GM12878 (cell line): Measurements from ENCODE around the gene ARHGAP12. TPM values are rescaled to one million over a fixed set of nuclear protein-coding genes. Genes with fewer than 3 reads are reported as not detected.
A peak's percentile ranks its signal among the peaks of the same experiment; 100 is the strongest.

Experiments used
- ATAC-seq: fragments of 200-7000 bp; cut with Tn5 transposase; 3 replicates; pipeline ENCODE4 v1.9.1; 2020; ENCODE audit warnings: mild to moderate bottlenecking, moderate library complexity
- BruUV-seq: library from RNA; stranded (reverse); fragments of 400-500 nt; replicated peaks from 2 replicates; lab custom pipeline; 2021; lab: Mats Ljungman, UMichigan
- CTCF ChIA-PET: fragments of 300-600 bp; sonication (Branson Sonifier 250); formaldehyde crosslinking; extraction: SDS; loops from one replicate; lab custom pipeline; 2021; ENCODE audit warnings: inconsistent platforms; lab: Yijun Ruan, JAX
- POLR2A ChIA-PET: fragments of 350-600 bp; formaldehyde crosslinking; extraction: SDS; loops from one replicate; lab custom pipeline; 2021; ENCODE audit warnings: inconsistent platforms; lab: Charles Lee
- RAD21 ChIA-PET: fragments of 300-600 bp; sonication (Branson Sonifier 250); formaldehyde crosslinking; loops from one replicate; lab custom pipeline; 2023; ENCODE audit warnings: antibody characterized with exemption; ENCODE audit not compliant: unreplicated experiment; lab: Charles Lee
- SMC1A ChIA-PET: fragments of 300-600 bp; sonication (Branson Sonifier 250); formaldehyde crosslinking; loops from one replicate; lab custom pipeline; 2023; ENCODE audit not compliant: unreplicated experiment, uncharacterized antibody; lab: Charles Lee
- DNase-seq: peaks from one replicate; pipeline ENCODE4 v3.0.0-alpha.2; 2011; ENCODE audit warnings: low read depth, low spot score
- FAIRE-seq: peaks from 3 replicates; lab custom pipeline; 2011; peaks lifted over from hg19 to GRCh38; lab: Jason Lieb, UNC
- H2AFZ ChIP-seq: 2 replicates; pipeline ENCODE4 v1.6.0; 2011; ENCODE audit warnings: low read depth, low read length, control low read depth; ENCODE audit not compliant: control insufficient read depth
- H3K27ac ChIP-seq: 2 replicates; pipeline ENCODE4 v1.5.1; 2011; ENCODE audit warnings: control low read depth; ENCODE audit not compliant: control insufficient read depth, insufficient read depth
- H3K27me3 ChIP-seq, 2 experiments: replicated peaks in 1 of 2; 2 replicates each; pipeline versions ENCODE4 v1.6.0 to v1.6.1; 2011; ENCODE audit warnings: low read length in 1 of 2; ENCODE audit not compliant: control insufficient read depth in 2 of 2, insufficient read depth in 2 of 2
- H3K36me3 ChIP-seq, 2 experiments: 2 replicates each; pipeline ENCODE4 v1.5.1; 2011; ENCODE audit warnings: low read length in 1 of 2; ENCODE audit not compliant: control insufficient read depth in 2 of 2, insufficient read depth in 2 of 2
- H3K4me1 ChIP-seq: 2 replicates; pipeline ENCODE4 v1.6.1; 2011; ENCODE audit warnings: mild to moderate bottlenecking, low read length, moderate library complexity, mixed read lengths; ENCODE audit not compliant: control insufficient read depth, insufficient read depth
- H3K4me2 ChIP-seq: 2 replicates; pipeline ENCODE4 v1.6.0; 2011; ENCODE audit warnings: control low read depth; ENCODE audit not compliant: control insufficient read depth, insufficient read depth
- H3K4me3 ChIP-seq: fragments of 200-600 bp; sonication (generic); 2 replicates; pipeline ENCODE4 v1.5.1; 2016
- H3K79me2 ChIP-seq: 2 replicates; pipeline ENCODE4 v1.6.0; 2011; ENCODE audit warnings: low read length; ENCODE audit not compliant: control insufficient read depth, insufficient read depth
- H3K9ac ChIP-seq: 2 replicates; pipeline ENCODE4 v1.8.0; 2011; ENCODE audit warnings: low read length, control low read depth, mixed read lengths; ENCODE audit not compliant: control insufficient read depth, insufficient read depth
- H3K9me3 ChIP-seq: replicated peaks from 3 replicates; pipeline ENCODE4 v1.5.1; 2011; ENCODE audit warnings: mild to moderate bottlenecking, low read length; ENCODE audit not compliant: control insufficient read depth, insufficient read depth
- H4K20me1 ChIP-seq: 2 replicates; pipeline ENCODE4 v1.6.0; 2011; ENCODE audit not compliant: control insufficient read depth, insufficient read depth
- ASH2L ChIP-seq: fragments of 300-600, 200-600 bp; sonication (generic); IDR thresholded peaks from 2 replicates; pipeline ENCODE4 v1.6.1; 2017; ENCODE audit warnings: low read depth, mild to moderate bottlenecking, borderline replicate concordance
- CHD2 ChIP-seq: IDR thresholded peaks from 2 replicates; pipeline ENCODE4 v1.6.1; 2011; ENCODE audit warnings: low read depth, low read length, improper control_type of control experiment, borderline replicate concordance
- CREM ChIP-seq: IDR thresholded peaks from 2 replicates; pipeline ENCODE4 v1.6.1; 2014; ENCODE audit warnings: antibody characterized with exemption, low read depth
- ESRRA ChIP-seq: IDR thresholded peaks from 2 replicates; pipeline ENCODE4 v1.6.1; 2012; ENCODE audit warnings: mild to moderate bottlenecking, low read length, improper control_type of control experiment
- FOXM1 ChIP-seq: IDR thresholded peaks from 2 replicates; pipeline ENCODE4 v1.6.1; 2012; ENCODE audit warnings: low read depth, mild to moderate bottlenecking, inconsistent platforms, low read length, moderate library complexity
- JUND ChIP-seq: IDR thresholded peaks from 2 replicates; pipeline ENCODE4 v1.6.1; 2012; ENCODE audit warnings: low read depth, mild to moderate bottlenecking, low read length, improper control_type of control experiment, moderate library complexity
- KDM1A ChIP-seq: fragments of 200-600 bp; sonication (generic); IDR thresholded peaks from 2 replicates; pipeline ENCODE4 v1.6.1; 2016; ENCODE audit warnings: borderline replicate concordance
- MTA2 ChIP-seq: fragments of 450-650 bp; IDR thresholded peaks from 2 replicates; pipeline ENCODE4 v1.6.1; 2016; ENCODE audit warnings: low read depth, mild to moderate bottlenecking, moderate library complexity
- NFYB ChIP-seq: IDR thresholded peaks from 2 replicates; pipeline ENCODE4 v1.6.1; 2011; ENCODE audit warnings: low read depth, mild to moderate bottlenecking, low read length, improper control_type of control experiment, moderate library complexity; ENCODE audit not compliant: insufficient read depth
- NR2C1 ChIP-seq: fragments of 450-650 bp; IDR thresholded peaks from 2 replicates; pipeline ENCODE4 v1.6.1; 2017; ENCODE audit warnings: antibody characterized with exemption, mild to moderate bottlenecking, moderate library complexity
- NR2F1 ChIP-seq: fragments of 450-650 bp; conservative IDR thresholded peaks from 2 replicates; pipeline ENCODE4 v1.6.1; 2017; ENCODE audit warnings: mild to moderate bottlenecking
- PAX8 ChIP-seq: fragments of 450-650 bp; IDR thresholded peaks from 2 replicates; pipeline ENCODE4 v1.6.1; 2017; ENCODE audit warnings: mild to moderate bottlenecking, moderate library complexity
- PML ChIP-seq: IDR thresholded peaks from 2 replicates; pipeline ENCODE4 v1.6.1; 2012; ENCODE audit warnings: low read length, inconsistent platforms
- RAD21 ChIP-seq: IDR thresholded peaks from 2 replicates; pipeline ENCODE4 v1.6.1; 2011; ENCODE audit warnings: mild to moderate bottlenecking, low read depth, low read length, moderate library complexity; ENCODE audit not compliant: insufficient read depth
- SP1 ChIP-seq: IDR thresholded peaks from one replicate; pipeline ENCODE4 v1.6.1; 2011; ENCODE audit warnings: low read depth, low read length
- USF1 ChIP-seq: IDR thresholded peaks from 2 replicates; pipeline ENCODE4 v1.6.1; 2011; ENCODE audit warnings: borderline replicate concordance, low read depth, mild to moderate bottlenecking, moderate library complexity, mixed read lengths, low read length; ENCODE audit not compliant: insufficient read depth; ENCODE audit errors: extremely low read length
- WGBS: methylation state at CpG from one replicate; pipeline ENCODE4 v1.1.6; 2016; ENCODE audit warnings: low lambda C conversion rate; ENCODE audit not compliant: insufficient replicate concordance, insufficient coverage; ENCODE audit errors: missing lambda C conversion rate; 5-methylcytosine and 5-hydroxymethylcytosine counted together
- in situ Hi-C: fragments of 300-500 bp; cut with MboI; formaldehyde crosslinking; loops from 9 replicates; pipeline ENCODE4 v1.14.3; 2018; ENCODE audit warnings: mixed read lengths
- intact Hi-C: fragments of 100-400 bp; cut with micrococcal nuclease; formaldehyde crosslinking; loops from one replicate; pipeline ENCODE4 v1.14.2; 2022; ENCODE audit not compliant: unreplicated experiment
- polyA plus RNA-seq, 11 experiments: library from polyadenylated mRNA; depleted of rRNA in 4 of 11; unstranded in 6 of 11; stranded (reverse) in 5 of 11; fragments of >200 nt; fragmentation: Nextera tagmentation in 4 of 11; fragmentation: Illumina TruSeq in 1 of 11; extraction: Ambion mirVana in 4 of 11; extraction: Trizol in 1 of 11; gene quantifications; 1 replicate in 1 of 11; 2 replicates in 10 of 11; pipeline versions ENCODE4 v1.2.1 to v1.2.3, GENCODE V29; 2011 to 2016; ENCODE audit warnings: inconsistent platforms in 2 of 11, missing spikeins in 2 of 11, low read depth in 1 of 11
- total RNA-seq, 4 experiments: library from RNA; depleted of rRNA in 3 of 4; stranded (reverse); fragments of >200 nt in 3 of 4; fragmentation: Illumina TruSeq in 1 of 4; extraction: Trizol in 1 of 4; gene quantifications; 2 replicates each; pipeline versions ENCODE4 v1.2.1 to v1.2.3, GENCODE V29; 2013 to 2021
- TF ChIP-seq, protein P1 (sequence below): fragments of 450-650 bp; IDR thresholded peaks from 2 replicates; pipeline ENCODE4 v1.6.1; 2017; ENCODE audit warnings: borderline replicate concordance
- TF ChIP-seq, protein P2 (sequence below): IDR thresholded peaks from 2 replicates; pipeline ENCODE4 v1.6.1; 2012; ENCODE audit warnings: low read depth, low read length, improper control_type of control experiment
- TF ChIP-seq, protein P3 (sequence below): fragments of 450-650 bp; IDR thresholded peaks from 2 replicates; pipeline ENCODE4 v1.6.1; 2016; ENCODE audit warnings: mild to moderate bottlenecking
- TF ChIP-seq, protein P4 (sequence below): fragments of 450-650 bp; IDR thresholded peaks from 2 replicates; pipeline ENCODE4 v1.6.1; 2014; ENCODE audit warnings: mild to moderate bottlenecking

Gene ARHGAP12
- total and polyA plus RNA-seq, 10 of the 15 experiments (the other 5 are each of a cell fraction or from before 2014, with no cell fraction given), result 5.4 to 15.6 (median 8.5) TPM

- 97% methylated on average over 3 of the region's 3 CpGs for WGBS
- Histone ChIP-seq H3K9me3 (no peaks in the 10 kb centered on the region), H3K27ac (no peak overlapping the region), H3K4me1 (no peaks in the 10 kb centered on the region)
- no TSS peak for BruUV-seq
- ATAC-seq, result no peak
- intact Hi-C loops, result no loop called here
- TF ChIP-seq ESRRA (no peak), PML (no peak), SP1 (no peak), NR2C1 (no peak), FOXM1 (no peak), CHD2 (no peak), ASH2L (no peak), MTA2 (no peak), NR2F1 (no peak), JUND (no peak), KDM1A (no peak), NFYB (no peak), PAX8 (no peak), CREM (no peak), RAD21 (no peak), USF1 (no peak)
- TF ChIP-seq, protein P1, sequence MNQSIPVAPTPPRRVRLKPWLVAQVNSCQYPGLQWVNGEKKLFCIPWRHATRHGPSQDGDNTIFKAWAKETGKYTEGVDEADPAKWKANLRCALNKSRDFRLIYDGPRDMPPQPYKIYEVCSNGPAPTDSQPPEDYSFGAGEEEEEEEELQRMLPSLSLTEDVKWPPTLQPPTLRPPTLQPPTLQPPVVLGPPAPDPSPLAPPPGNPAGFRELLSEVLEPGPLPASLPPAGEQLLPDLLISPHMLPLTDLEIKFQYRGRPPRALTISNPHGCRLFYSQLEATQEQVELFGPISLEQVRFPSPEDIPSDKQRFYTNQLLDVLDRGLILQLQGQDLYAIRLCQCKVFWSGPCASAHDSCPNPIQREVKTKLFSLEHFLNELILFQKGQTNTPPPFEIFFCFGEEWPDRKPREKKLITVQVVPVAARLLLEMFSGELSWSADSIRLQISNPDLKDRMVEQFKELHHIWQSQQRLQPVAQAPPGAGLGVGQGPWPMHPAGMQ, result no peak
- TF ChIP-seq, protein P2, sequence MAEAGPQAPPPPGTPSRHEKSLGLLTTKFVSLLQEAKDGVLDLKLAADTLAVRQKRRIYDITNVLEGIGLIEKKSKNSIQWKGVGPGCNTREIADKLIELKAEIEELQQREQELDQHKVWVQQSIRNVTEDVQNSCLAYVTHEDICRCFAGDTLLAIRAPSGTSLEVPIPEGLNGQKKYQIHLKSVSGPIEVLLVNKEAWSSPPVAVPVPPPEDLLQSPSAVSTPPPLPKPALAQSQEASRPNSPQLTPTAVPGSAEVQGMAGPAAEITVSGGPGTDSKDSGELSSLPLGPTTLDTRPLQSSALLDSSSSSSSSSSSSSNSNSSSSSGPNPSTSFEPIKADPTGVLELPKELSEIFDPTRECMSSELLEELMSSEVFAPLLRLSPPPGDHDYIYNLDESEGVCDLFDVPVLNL, result no peak
- TF ChIP-seq, protein P3, sequence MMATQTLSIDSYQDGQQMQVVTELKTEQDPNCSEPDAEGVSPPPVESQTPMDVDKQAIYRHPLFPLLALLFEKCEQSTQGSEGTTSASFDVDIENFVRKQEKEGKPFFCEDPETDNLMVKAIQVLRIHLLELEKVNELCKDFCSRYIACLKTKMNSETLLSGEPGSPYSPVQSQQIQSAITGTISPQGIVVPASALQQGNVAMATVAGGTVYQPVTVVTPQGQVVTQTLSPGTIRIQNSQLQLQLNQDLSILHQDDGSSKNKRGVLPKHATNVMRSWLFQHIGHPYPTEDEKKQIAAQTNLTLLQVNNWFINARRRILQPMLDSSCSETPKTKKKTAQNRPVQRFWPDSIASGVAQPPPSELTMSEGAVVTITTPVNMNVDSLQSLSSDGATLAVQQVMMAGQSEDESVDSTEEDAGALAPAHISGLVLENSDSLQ, result no peak
- TF ChIP-seq, protein P4, sequence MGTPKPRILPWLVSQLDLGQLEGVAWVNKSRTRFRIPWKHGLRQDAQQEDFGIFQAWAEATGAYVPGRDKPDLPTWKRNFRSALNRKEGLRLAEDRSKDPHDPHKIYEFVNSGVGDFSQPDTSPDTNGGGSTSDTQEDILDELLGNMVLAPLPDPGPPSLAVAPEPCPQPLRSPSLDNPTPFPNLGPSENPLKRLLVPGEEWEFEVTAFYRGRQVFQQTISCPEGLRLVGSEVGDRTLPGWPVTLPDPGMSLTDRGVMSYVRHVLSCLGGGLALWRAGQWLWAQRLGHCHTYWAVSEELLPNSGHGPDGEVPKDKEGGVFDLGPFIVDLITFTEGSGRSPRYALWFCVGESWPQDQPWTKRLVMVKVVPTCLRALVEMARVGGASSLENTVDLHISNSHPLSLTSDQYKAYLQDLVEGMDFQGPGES, result no peak
- TF ChIP-seq, all 136 proteins: peak for 0
- POLR2A ChIA-PET, result interaction anchor here (0.6 kb wide), 1 partner anchor 25 kb away, joined by 7 read pairs; no protein-coding TSS in a partner anchor
- RAD21 ChIA-PET, result no interaction called here
- SMC1A ChIA-PET, result no interaction called here
- Histone ChIP-seq H3K27me3 (no peaks in the 10 kb centered on the region), H2AFZ (no peak overlapping the region), H3K4me2 (no peak overlapping the region), H3K36me3 (peaks cover 0 to 6% of the 10 kb centered on the region in 2 experiments; a peak in 2 of 4 replicates), H3K4me3 (no peak overlapping the region), H3K79me2 (no peaks in the 10 kb centered on the region; the same call in none of the 2 replicates), H4K20me1 (no peaks in the 10 kb centered on the region; the same call in 1 of the 2 replicates), H3K9ac (no peak overlapping the region)
- DNase-seq, result no peak
- in situ Hi-C loops, result no loop called here
- peak; percentile 35 for FAIRE-seq
- CTCF ChIA-PET, result no interaction called here
These were observed 18.6 kb downstream of the ARHGAP12 start for GRCh38 chr10:31910016-31910415.
